ENCODE results near the gene CEACAM20.

CEACAM20 gene

GRCh38 chr19:44529536-44529935, at the start of gene CEACAM20:
Gene CEACAM20, minus strand, starts transcription at chr19:44529675. Its CDS starts 166 bp downstream, at chr19:44529509.
- FAIRE-seq (no peak), DNase-seq (ENCODE audit: insufficient read length, low spot score) (no peak)

DNA sequence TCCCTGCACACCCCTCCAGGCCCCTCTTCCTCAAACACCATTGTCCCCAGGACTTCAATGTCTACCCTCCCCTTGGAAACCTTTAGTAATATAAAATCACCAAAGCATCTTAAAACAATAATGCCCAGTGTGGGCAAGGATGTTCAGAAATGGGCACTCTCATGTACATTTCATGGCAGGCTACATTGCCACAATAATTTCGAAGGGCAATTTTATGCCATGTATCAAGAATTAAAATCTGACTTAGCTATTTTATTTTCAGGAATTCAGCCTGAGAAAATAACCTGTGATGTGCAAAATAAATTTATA, 48.0 kb upstream of the CEACAM20 start:
- TF ChIP-seq, protein P1, sequence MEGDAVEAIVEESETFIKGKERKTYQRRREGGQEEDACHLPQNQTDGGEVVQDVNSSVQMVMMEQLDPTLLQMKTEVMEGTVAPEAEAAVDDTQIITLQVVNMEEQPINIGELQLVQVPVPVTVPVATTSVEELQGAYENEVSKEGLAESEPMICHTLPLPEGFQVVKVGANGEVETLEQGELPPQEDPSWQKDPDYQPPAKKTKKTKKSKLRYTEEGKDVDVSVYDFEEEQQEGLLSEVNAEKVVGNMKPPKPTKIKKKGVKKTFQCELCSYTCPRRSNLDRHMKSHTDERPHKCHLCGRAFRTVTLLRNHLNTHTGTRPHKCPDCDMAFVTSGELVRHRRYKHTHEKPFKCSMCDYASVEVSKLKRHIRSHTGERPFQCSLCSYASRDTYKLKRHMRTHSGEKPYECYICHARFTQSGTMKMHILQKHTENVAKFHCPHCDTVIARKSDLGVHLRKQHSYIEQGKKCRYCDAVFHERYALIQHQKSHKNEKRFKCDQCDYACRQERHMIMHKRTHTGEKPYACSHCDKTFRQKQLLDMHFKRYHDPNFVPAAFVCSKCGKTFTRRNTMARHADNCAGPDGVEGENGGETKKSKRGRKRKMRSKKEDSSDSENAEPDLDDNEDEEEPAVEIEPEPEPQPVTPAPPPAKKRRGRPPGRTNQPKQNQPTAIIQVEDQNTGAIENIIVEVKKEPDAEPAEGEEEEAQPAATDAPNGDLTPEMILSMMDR (IDR thresholded peaks at IDR 0.05; ENCODE audit: insufficient read depth, missing control alignments), result no peak
- FAIRE-seq (no peak), DNase-seq (ENCODE audit: insufficient read length, low spot score) (no peak)

More at GRCh38 chr19:44529536-44529935, at the start of gene CEACAM20:
- TF ChIP-seq, protein P1 (IDR thresholded peaks at IDR 0.05; ENCODE audit: insufficient read depth, missing control alignments), result no peak

GRCh38 chr19:44576843-44577565, 47.5 kb upstream of the CEACAM20 start:
- TF ChIP-seq, protein P1 (IDR thresholded peaks at IDR 0.05; ENCODE audit: insufficient read depth, missing control alignments), result peak; percentile 34
- FAIRE-seq (no peak), DNase-seq (ENCODE audit: insufficient read length, low spot score) (no peak)

DNA sequence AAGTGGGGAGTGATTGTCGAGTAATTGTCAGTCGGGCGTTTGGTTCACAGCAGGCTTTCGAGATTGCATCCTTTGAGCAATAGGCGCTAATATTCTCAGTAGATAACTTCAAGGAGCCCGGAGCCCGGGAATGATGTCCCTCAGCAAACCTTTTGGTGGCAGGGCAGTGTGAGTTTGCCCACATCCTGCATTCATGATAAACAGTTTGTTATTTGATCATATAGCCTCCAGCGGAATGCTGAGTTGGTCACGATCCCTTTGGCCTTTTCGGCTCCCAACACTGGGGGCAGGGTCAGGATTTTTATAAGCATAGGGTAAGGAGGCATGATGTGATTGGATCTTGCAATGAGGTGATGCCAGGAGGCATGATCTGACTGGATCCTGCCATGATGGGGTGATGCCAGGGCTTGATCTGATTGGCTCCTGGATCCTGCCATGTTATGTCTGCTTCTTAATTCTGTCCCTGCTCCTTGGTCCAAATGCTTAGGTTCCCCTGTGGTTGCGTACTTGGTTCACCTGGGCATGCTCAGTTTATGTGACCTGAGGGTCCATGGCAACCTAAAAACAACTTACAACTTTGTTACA, 45.7 kb upstream of the CEACAM20 start:
- TF ChIP-seq, protein P1 (IDR thresholded peaks at IDR 0.05; ENCODE audit: insufficient read depth, missing control alignments), result no peak
- FAIRE-seq (no peak), DNase-seq (ENCODE audit: insufficient read length, low spot score) (no peak)

GRCh38 chr19:44574186-44574950, 44.9 kb upstream of the CEACAM20 start:
- DNase-seq (ENCODE audit: insufficient read length, low spot score), result no peak
- FAIRE-seq, result no peak
- TF ChIP-seq, protein P1 (IDR thresholded peaks at IDR 0.05; ENCODE audit: insufficient read depth, missing control alignments), result no peak

DNA sequence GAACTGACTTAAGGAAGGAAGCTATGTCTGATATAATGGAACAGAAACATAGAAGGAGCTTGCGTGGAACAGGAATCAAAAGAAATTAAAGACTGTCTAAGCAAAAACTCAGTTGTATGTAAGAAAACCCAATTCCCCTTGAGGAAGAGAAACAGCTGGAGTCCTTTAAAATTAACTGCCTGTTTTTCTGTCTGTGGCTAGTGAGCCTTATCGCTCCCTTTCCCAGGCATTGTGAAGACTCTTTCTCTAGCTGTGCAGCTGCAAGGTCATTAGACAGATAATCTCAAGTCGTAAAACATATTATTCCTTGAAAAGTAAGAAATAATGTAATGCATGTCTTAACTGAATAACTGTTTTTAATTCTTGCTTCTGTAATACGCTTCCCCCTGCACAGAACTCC, 44.2 kb upstream of the CEACAM20 start:
- TF ChIP-seq, protein P1 (IDR thresholded peaks at IDR 0.05; ENCODE audit: insufficient read depth, missing control alignments), result no peak
- FAIRE-seq, result no peak
- no peak for DNase-seq (ENCODE audit: insufficient read length, low spot score)

All from D721Med (cell line).